Cardiac muscle cell (in vitro differentiated cells and primary cell): Measurements from ENCODE around the gene NPL. TPM values are rescaled to one million over a fixed set of nuclear protein-coding genes. Genes with fewer than 3 reads are reported as not detected.

Source experiments
- DNase-seq, 2 donors: peaks; one replicate each; pipeline versions ENCODE4 v3.0.0 to v3.0.0-alpha.2; 2010 to 2017; ENCODE audit warnings: low read depth in 1 of 2, low spot score in 1 of 2
- H3K27ac ChIP-seq: fragments of 200-600 bp; sonication (generic); 2 replicates; pipeline ENCODE4 v1.5.1; 2016
- H3K27me3 ChIP-seq: fragments of 200-600 bp; sonication (generic); 2 replicates; pipeline ENCODE4 v1.6.0; 2016; ENCODE audit warnings: control low read depth
- H3K36me3 ChIP-seq: fragments of 200-600 bp; sonication (generic); 2 replicates; pipeline ENCODE4 v1.5.1; 2016; ENCODE audit warnings: control low read depth
- H3K4me1 ChIP-seq: fragments of 200-600 bp; sonication (generic); 2 replicates; pipeline ENCODE4 v1.8.1; 2017; ENCODE audit warnings: low read depth, mild to moderate bottlenecking, mixed run types
- H3K4me3 ChIP-seq: fragments of 200-600 bp; sonication (generic); 2 replicates; pipeline ENCODE4 v1.5.1; 2016; ENCODE audit warnings: mild to moderate bottlenecking
- H3K9me3 ChIP-seq: fragments of 200-600 bp; sonication (generic); 2 replicates; pipeline ENCODE4 v1.5.1; 2017; ENCODE audit warnings: low read depth, mild to moderate bottlenecking, control low read depth
- polyA plus RNA-seq: library from polyadenylated mRNA; unstranded; fragments of >200 nt; fragmentation: Nextera tagmentation; extraction: Ambion mirVana; gene quantifications from 2 replicates; pipeline ENCODE4 v1.2.1, GENCODE V29; 2016
- total RNA-seq: library from RNA; depleted of rRNA; stranded (reverse); fragments of >200 nt; gene quantifications from 2 replicates; pipeline ENCODE4 v1.2.3, GENCODE V29; 2016
- TF ChIP-seq, protein P1 (sequence below): IDR thresholded peaks from 2 replicates; pipeline ENCODE4 v1.5.1; 2012; ENCODE audit warnings: low read depth, mild to moderate bottlenecking, low read length

NPL gene
- total and polyA plus RNA-seq, 2 experiments from 2014 or later = 0.66 to 1.9 TPM

DNA sequence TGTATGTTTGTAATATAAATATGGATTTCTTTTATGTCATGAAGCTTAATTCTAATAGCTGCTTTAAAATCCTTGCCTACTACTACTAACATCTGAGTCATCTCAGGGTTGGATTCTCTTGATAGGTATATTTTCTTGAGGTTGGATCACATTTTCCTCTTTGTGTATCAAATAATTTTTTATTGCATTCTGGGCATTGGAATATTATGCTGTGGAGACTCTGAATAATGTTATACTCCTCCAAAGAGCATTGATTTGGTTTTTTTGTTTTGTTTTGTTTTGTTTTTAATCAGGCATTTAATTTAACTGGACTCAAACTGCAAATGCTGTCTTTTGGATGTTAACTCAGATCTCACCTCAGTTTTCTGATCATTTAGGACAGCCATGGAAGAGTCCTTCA, 57.5 kb downstream of the NPL start:
- Histone ChIP-seq H3K4me1 (peaks cover 3% of the 10 kb centered on the region), H3K27ac (no peak overlapping the region), H3K27me3 (no peaks in the 10 kb centered on the region), H3K36me3 (peaks cover 62% of the 10 kb centered on the region), H3K9me3 (no peaks in the 10 kb centered on the region), H3K4me3 (no peak overlapping the region)
- TF ChIP-seq, protein P1, sequence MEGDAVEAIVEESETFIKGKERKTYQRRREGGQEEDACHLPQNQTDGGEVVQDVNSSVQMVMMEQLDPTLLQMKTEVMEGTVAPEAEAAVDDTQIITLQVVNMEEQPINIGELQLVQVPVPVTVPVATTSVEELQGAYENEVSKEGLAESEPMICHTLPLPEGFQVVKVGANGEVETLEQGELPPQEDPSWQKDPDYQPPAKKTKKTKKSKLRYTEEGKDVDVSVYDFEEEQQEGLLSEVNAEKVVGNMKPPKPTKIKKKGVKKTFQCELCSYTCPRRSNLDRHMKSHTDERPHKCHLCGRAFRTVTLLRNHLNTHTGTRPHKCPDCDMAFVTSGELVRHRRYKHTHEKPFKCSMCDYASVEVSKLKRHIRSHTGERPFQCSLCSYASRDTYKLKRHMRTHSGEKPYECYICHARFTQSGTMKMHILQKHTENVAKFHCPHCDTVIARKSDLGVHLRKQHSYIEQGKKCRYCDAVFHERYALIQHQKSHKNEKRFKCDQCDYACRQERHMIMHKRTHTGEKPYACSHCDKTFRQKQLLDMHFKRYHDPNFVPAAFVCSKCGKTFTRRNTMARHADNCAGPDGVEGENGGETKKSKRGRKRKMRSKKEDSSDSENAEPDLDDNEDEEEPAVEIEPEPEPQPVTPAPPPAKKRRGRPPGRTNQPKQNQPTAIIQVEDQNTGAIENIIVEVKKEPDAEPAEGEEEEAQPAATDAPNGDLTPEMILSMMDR = no peak
- no peak for DNase-seq

DNA sequence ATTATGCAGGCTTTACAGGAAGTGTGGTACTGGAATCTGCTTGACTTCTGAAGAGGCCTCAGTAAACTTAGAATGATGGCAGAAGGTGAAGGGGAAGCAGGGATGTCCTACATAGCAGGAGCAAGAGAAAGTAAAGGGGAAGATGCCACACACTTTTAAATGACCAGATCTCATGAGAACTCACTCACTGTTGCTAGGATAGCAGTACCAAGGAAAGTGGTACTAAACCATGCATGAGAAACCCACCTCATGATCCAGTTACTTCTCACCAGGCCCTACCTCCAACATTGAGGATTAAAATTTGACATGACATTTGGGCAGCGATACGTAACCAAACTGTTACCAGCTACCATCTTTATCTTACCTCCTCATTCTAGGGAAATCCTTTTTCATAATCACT, 59.2 kb downstream of the NPL start:
- Histone ChIP-seq H3K36me3 (peaks cover 73% of the 10 kb centered on the region), H3K27ac (no peak overlapping the region), H3K27me3 (no peaks in the 10 kb centered on the region), H3K9me3 (no peaks in the 10 kb centered on the region), H3K4me1 (no peaks in the 10 kb centered on the region), H3K4me3 (no peak overlapping the region)
- TF ChIP-seq, protein P1 = no peak
- no peak for DNase-seq

DNA sequence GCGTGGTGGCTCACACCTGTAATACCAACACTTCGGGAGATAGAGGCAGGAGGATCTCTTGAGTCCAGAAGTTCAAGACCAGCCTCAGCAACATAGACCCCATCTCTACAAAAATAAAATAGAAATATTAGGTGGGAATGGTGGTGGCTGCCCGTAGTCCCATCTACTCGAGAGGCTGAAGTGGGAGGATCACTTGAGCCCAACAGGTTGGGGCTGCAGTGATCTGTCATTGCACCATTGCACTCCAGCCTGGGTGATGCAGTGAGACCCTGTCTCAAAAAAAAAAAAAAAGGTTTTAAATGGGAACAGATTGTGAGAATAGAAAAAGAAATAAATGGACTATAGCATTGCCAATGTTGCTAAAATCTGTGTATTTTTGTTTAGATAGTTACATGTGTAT, 60.7 kb downstream of the NPL start:
- no peaks in the 10 kb centered on the region for H3K9me3 ChIP-seq
- H3K27ac ChIP-seq = no peak overlapping the region
- H3K27me3 ChIP-seq = no peaks in the 10 kb centered on the region
- H3K4me3 ChIP-seq = no peak overlapping the region
- DNase-seq = no peak
- peaks cover 79% of the 10 kb centered on the region for H3K36me3 ChIP-seq
- H3K4me1 ChIP-seq = no peaks in the 10 kb centered on the region
- TF ChIP-seq, protein P1 = no peak

DNA sequence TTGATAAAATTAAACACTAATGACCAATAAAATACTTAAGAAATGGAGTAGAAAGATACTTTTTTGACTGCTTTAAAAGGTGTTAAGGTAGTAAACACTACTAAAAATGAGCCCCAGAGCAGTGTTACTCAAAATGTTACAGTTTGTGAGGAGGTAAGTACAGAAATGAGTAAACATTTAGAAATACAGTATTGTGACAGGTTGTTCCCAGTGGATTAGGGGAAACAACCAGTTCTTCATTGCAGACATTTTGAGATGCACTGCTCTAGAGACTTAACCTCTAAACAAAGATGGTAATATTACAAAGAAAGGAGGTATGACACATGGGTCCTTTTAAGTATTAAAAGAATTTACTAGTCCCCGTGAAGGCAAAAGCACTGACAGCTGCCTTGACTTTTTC, 62.3 kb downstream of the NPL start:
- H3K27ac ChIP-seq = no peak overlapping the region
- H3K27me3 ChIP-seq = no peaks in the 10 kb centered on the region
- no peaks in the 10 kb centered on the region for H3K9me3 ChIP-seq
- no peak overlapping the region for H3K4me3 ChIP-seq
- TF ChIP-seq, protein P1 = no peak
- H3K4me1 ChIP-seq = no peaks in the 10 kb centered on the region
- peaks cover 86% of the 10 kb centered on the region for H3K36me3 ChIP-seq
- DNase-seq = no peak

DNA sequence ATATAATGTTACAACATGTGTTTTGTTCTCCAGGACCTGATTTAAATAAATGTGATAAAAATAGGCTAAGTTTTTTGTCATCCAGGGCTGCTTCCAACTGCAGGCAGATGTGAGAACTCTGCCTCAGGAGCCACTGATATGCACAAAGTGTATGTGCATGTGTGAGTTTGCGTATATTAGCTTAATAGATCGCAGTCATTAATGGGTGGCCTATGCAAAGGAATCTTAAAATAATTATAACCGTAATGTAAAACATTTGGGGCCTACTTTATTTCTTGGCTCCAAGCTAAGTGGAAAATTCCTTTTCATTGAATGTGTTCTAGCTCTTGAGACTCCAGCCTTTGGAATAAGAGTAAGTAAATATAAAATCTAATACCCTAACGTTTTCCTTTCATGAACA, 66.3 kb downstream of the NPL start:
- Histone ChIP-seq H3K36me3 (peaks cover 99% of the 10 kb centered on the region), H3K4me1 (no peaks in the 10 kb centered on the region), H3K27ac (no peak overlapping the region), H3K9me3 (no peaks in the 10 kb centered on the region), H3K27me3 (no peaks in the 10 kb centered on the region), H3K4me3 (no peak overlapping the region)
- TF ChIP-seq, protein P1 = no peak
- no peak for DNase-seq

DNA sequence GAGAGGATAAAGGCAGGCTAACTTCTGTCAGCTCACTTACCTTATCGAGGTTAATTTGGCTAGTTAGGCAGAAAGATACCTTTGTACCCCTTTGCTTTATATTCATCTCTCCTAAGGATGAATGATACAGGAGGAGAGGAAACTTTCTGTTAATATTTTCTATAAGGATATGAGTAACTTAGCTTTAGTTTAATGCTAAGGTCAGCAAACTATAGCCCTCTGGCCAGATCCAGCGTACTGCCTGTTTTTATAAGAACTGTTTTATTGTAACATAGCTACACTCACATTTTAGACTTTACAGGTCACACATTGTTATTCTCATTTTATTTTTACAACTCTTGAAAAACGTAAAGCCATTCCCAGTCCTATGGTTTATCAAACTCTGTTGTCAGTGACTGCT, 67.6 kb downstream of the NPL start:
- DNase-seq = no peak
- H3K27ac ChIP-seq = no peak overlapping the region

More for the DNA sequence above, 67.6 kb downstream of the NPL start:
- H3K36me3 ChIP-seq = peaks cover 99% of the 10 kb centered on the region
- H3K4me3 ChIP-seq = no peak overlapping the region
- TF ChIP-seq, protein P1 = no peak
- no peaks in the 10 kb centered on the region for H3K4me1 ChIP-seq
- no peaks in the 10 kb centered on the region for H3K27me3 ChIP-seq
- no peaks in the 10 kb centered on the region for H3K9me3 ChIP-seq
